K562 (cell line): Measurements from ENCODE around the gene CCR8. TPM values are rescaled to one million over a fixed set of nuclear protein-coding genes. Genes with fewer than 3 reads are reported as not detected.

ENCODE experiments used
- ATAC-seq: fragments of 200-7000 bp; cut with Tn5 transposase; 3 replicates; pipeline ENCODE4 v1.9.1; 2020; ENCODE audit warnings: moderate library complexity
- BruUV-seq: library from RNA; stranded (reverse); fragments of 400-500 nt; replicated peaks from 2 replicates; lab custom pipeline; 2021; lab: Mats Ljungman, UMichigan
- CTCF ChIA-PET: fragments of 300-600 bp; formaldehyde crosslinking; extraction: SDS; loops from one replicate; lab custom pipeline; 2021; ENCODE audit warnings: low intra/inter-chr PET ratio; lab: Yijun Ruan, JAX
- POLR2A ChIA-PET: fragments of 300-600, 350-650 bp; sonication (Branson Sonifier 250); formaldehyde crosslinking; extraction: SDS; loops from one replicate; lab custom pipeline; 2021; ENCODE audit warnings: antibody characterized with exemption, inconsistent platforms; lab: Yijun Ruan, JAX
- DNase-seq, 4 experiments: peaks; one replicate each; pipeline versions ENCODE4 v3.0.0 to v3.0.0-alpha.2; 2011 to 2018; ENCODE audit warnings: low spot score in 3 of 4, mixed read lengths in 3 of 4; ENCODE audit errors: extremely low read depth in 1 of 4
- FAIRE-seq: peaks from 2 replicates; lab custom pipeline; 2011; peaks lifted over from hg19 to GRCh38; lab: Jason Lieb, UNC
- H2AFZ ChIP-seq: 2 replicates; pipeline ENCODE4 v1.6.0; 2011; ENCODE audit warnings: low read depth, low read length, control low read depth, inconsistent platforms
- H3K27ac ChIP-seq: fragments of 200-600 bp; 3 replicates; pipeline ENCODE4 v1.8.0; 2011; ENCODE audit warnings: low read depth, mild to moderate bottlenecking, control low read depth, inconsistent platforms, low read length, moderate library complexity, mixed read lengths; ENCODE audit errors: extremely low read depth
- H3K27me3 ChIP-seq, 2 experiments: fragments of 300-600 bp in 1 of 2; 2 replicates in 1 of 2; 3 replicates in 1 of 2; pipeline versions ENCODE4 v1.6.0 to v1.8.0; 2011; ENCODE audit warnings: inconsistent platforms in 2 of 2, low read length in 2 of 2, mild to moderate bottlenecking in 1 of 2, mixed read lengths in 1 of 2, moderate library complexity in 1 of 2; ENCODE audit not compliant: control insufficient read depth in 2 of 2, insufficient read depth in 2 of 2
- H3K36me3 ChIP-seq: fragments of 300-600 bp; 3 replicates; pipeline ENCODE4 v1.8.0; 2011; ENCODE audit warnings: mild to moderate bottlenecking, low read length, inconsistent platforms; ENCODE audit not compliant: control insufficient read depth, insufficient read depth
- H3K4me1 ChIP-seq, 2 experiments: fragments of 200-600 bp in 1 of 2; replicated peaks in 1 of 2; 2 replicates in 1 of 2; 3 replicates in 1 of 2; pipeline versions ENCODE4 v1.5.1 to v1.8.0; 2011; ENCODE audit warnings: inconsistent platforms in 2 of 2, low read length in 2 of 2, mild to moderate bottlenecking in 1 of 2, mixed read lengths in 1 of 2, moderate library complexity in 1 of 2; ENCODE audit not compliant: control insufficient read depth in 2 of 2, insufficient read depth in 2 of 2
- H3K4me2 ChIP-seq: 2 replicates; pipeline ENCODE4 v1.6.1; 2011; ENCODE audit warnings: low read length, control low read depth, inconsistent platforms, mixed read lengths; ENCODE audit not compliant: insufficient read depth
- H3K4me3 ChIP-seq: fragments of 200-600 bp; sonication (generic), shearing (Covaris generic); 2 replicates; pipeline ENCODE4 v1.5.1; 2016; ENCODE audit warnings: control low read depth, inconsistent platforms
- H3K79me2 ChIP-seq: fragments of 200-600 bp; 3 replicates; pipeline ENCODE4 v1.8.0; 2011; ENCODE audit warnings: low read length, inconsistent platforms; ENCODE audit not compliant: control insufficient read depth, insufficient read depth
- H3K9ac ChIP-seq, 2 experiments: 2 replicates each; pipeline versions ENCODE4 v1.6.0 to v1.6.1; 2011; ENCODE audit warnings: low read depth in 2 of 2, low read length in 2 of 2, control low read depth in 1 of 2, inconsistent platforms in 1 of 2, mild to moderate bottlenecking in 1 of 2, mixed read lengths in 1 of 2; ENCODE audit not compliant: insufficient read depth in 1 of 2
- H3K9me1 ChIP-seq: one replicate; pipeline ENCODE4 v1.6.0; 2011; ENCODE audit warnings: inconsistent platforms, mild to moderate bottlenecking, low read length, moderate library complexity; ENCODE audit not compliant: control insufficient read depth, insufficient read depth
- H3K9me3 ChIP-seq: replicated peaks from 2 replicates; pipeline ENCODE4 v1.5.1; 2011; ENCODE audit warnings: low read depth, low read length, inconsistent platforms; ENCODE audit not compliant: control insufficient read depth, insufficient read depth
- H4K20me1 ChIP-seq: replicated peaks from 2 replicates; pipeline ENCODE4 v1.6.1; 2011; ENCODE audit warnings: low read length, inconsistent platforms, mixed read lengths; ENCODE audit not compliant: control insufficient read depth, insufficient read depth
- SPI1 ChIP-seq: IDR thresholded peaks from 2 replicates; pipeline ENCODE4 v1.6.1; 2011; ENCODE audit warnings: low read depth, low read length, control low read depth, borderline replicate concordance
- ZNF407 ChIP-seq: fragments of 450-650 bp; IDR thresholded peaks from 2 replicates; pipeline ENCODE4 v1.6.1; 2016; ENCODE audit warnings: low read depth
- ZNF583 ChIP-seq: fragments of 250-450 bp; sonication (Bioruptor Pico); IDR thresholded peaks from 2 replicates; pipeline ENCODE4 v1.4.0; 2020
- WGBS: fragments of 100-300 bp; shearing (Covaris generic); methylation state at CpG from one replicate; pipeline ENCODE4 v1.1.6; 2016; ENCODE audit warnings: low coverage, mixed read lengths; ENCODE audit not compliant: insufficient coverage; ENCODE audit errors: missing lambda C conversion rate; 5-methylcytosine and 5-hydroxymethylcytosine counted together
- in situ Hi-C: fragments of 300-500 bp; cut with MboI; formaldehyde crosslinking; loops from 4 replicates; pipeline ENCODE4 v1.15.0; 2018; ENCODE audit warnings: inconsistent platforms, mixed read lengths
- intact Hi-C: fragments of 100-400 bp; cut with micrococcal nuclease; formaldehyde crosslinking; loops from 2 replicates; pipeline ENCODE4 v1.14.2; 2022
- polyA plus RNA-seq, 8 experiments: library from polyadenylated mRNA; depleted of rRNA in 4 of 8; stranded (reverse) in 5 of 8; unstranded in 3 of 8; fragments of >200 nt; fragmentation: Nextera tagmentation in 2 of 8; fragmentation: Illumina TruSeq in 1 of 8; extraction: Ambion mirVana in 2 of 8; extraction: Trizol in 1 of 8; gene quantifications; 2 replicates each; pipeline versions ENCODE4 v1.2.1 to v1.2.3, GENCODE V29; 2011 to 2014; ENCODE audit warnings: inconsistent platforms in 1 of 8, missing spikeins in 1 of 8
- total RNA-seq, 7 experiments: library from RNA; depleted of rRNA in 6 of 7; stranded (reverse); fragments of >200 nt in 6 of 7; fragmentation: Illumina TruSeq in 2 of 7; extraction: Trizol in 2 of 7; gene quantifications; 2 replicates each; pipeline versions ENCODE4 v1.2.1 to v1.2.3, GENCODE V29; 2011 to 2021; ENCODE audit warnings: low replicate concordance in 1 of 7

Gene CCR8
- total and polyA plus RNA-seq, 9 of the 15 experiments (the other 6 are each of a cell fraction or from before 2014, with no cell fraction given): not detected

DNA sequence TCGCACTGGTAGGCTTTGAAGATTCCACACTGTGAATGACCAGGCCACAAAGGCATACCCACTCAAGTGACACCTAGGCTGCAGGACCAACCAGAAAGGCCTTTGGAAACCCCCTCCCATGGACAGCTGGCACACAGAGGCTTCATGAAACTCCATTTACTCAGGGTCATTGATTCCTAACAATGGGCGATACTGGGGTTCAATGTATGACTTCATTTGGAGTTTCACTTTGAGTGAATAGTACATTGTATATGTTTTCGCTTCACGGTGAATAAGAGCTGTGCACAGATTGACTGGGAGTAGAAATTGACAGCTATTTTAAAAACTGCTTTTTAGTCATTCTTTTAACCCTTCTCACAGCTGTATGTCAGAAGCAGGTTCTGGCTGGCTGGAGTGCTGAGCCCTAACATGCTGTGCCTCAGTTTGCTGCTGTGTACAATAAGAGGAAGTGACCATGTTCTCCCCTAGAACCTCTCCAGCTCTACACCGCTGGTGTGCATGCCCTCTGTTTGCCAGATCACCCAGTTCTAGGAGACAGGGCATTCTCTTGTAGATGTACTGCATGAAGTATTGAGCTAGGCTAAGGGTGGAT is 34.2 kb upstream of the CCR8 start:
- ChIA-PET CTCF (no interaction called here), POLR2A (interaction anchor here (1.1 to 1.2 kb wide), 2 partner anchors 12 to 111 kb away, joined by 3 to 4 read pairs; partner anchors contain the start of gene RPSA)
- H3K27ac ChIP-seq: no peak overlapping the region
- H3K9ac ChIP-seq: no peak overlapping the region
- ATAC-seq: no peak
- H2AFZ ChIP-seq: no peak overlapping the region
- DNase-seq: no peak
- in situ Hi-C loops (no loop called here), intact Hi-C loops (no loop called here)
- TF ChIP-seq SPI1 (peak; percentile 42; the same call in 1 of the 2 replicates), ZNF583 (CRISPR knock-in tag) (no peak)
- peaks cover 3% of the 10 kb centered on the region; the same call in 1 of the 2 replicates for H3K9me3 ChIP-seq
- no peaks in the 10 kb centered on the region for H3K79me2 ChIP-seq
- H3K27me3 ChIP-seq: peaks cover 3 to 20% of the 10 kb centered on the region in 2 experiments; a peak in 3 of 5 replicates
- no peak overlapping the region for H3K4me2 ChIP-seq
- FAIRE-seq: no peak
- no peaks in the 10 kb centered on the region for H4K20me1 ChIP-seq
- BruUV-seq: no TSS peak
- no peaks in the 10 kb centered on the region for H3K9me1 ChIP-seq
- no peaks in the 10 kb centered on the region for H3K36me3 ChIP-seq
- no peak overlapping the region for H3K4me3 ChIP-seq
- H3K4me1 ChIP-seq: no peaks in the 10 kb centered on the region
- whole genome bisulfite sequencing: 11% methylated on average over 5 of the region's 5 CpGs

DNA sequence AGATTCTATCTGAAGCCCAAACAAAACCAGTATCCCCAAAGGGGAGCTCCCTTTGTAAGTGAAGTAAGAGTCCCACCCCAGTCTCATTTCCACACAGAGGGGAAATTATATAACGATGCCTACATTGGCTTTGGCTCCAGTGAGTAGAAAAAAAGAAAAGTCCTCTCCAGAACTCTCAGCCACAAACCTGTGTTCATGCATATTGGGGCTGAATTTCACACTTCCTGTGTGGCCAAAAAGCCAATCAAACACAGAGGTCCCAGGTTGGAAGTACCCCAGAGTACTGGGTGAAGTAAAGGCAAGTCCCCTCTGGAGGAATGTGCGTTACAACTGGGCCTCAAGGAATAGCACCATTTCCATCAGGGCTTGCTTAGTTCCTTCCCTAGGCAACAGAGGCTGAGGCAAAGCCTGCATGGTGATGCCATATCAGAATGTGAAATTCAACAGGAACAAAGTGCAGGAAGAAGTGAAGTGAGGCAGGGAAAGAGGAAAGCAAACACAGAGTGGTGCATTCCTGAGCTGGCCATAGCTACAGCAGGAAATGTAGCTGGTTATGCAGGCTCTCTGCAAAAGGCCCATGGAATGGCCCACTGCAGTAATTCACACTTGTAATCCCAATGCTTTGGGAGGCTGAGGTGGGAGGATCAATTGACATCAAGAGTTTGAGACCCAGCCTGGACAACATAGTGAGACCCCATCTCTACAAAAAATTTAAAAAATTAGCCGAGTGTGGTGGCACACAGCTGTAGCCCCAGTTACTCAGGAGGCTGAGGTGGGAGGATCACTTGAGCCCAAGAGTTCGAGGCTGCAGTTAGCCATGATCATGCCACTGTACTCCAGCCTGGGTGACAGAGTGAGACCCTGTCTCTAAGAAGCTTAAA is 33.1 kb upstream of the CCR8 start:
- Histone ChIP-seq H3K27ac (no peak overlapping the region), H3K9me1 (no peaks in the 10 kb centered on the region), H3K4me2 (no peak overlapping the region), H3K79me2 (no peaks in the 10 kb centered on the region), H3K4me1 (no peaks in the 10 kb centered on the region), H3K27me3 (peaks cover 3 to 20% of the 10 kb centered on the region in 2 experiments; a peak in 3 of 5 replicates), H3K4me3 (no peak overlapping the region), H4K20me1 (no peaks in the 10 kb centered on the region), H3K36me3 (no peaks in the 10 kb centered on the region), H2AFZ (no peak overlapping the region), H3K9ac (no peak overlapping the region), H3K9me3 (peaks cover 3% of the 10 kb centered on the region; the same call in 1 of the 2 replicates)
- ChIA-PET CTCF (no interaction called here), POLR2A (interaction anchor here (1.2 kb wide), 1 partner anchor 11 kb away, joined by 4 read pairs; no protein-coding TSS in a partner anchor)
- DNase-seq (no peak), ATAC-seq (no peak), FAIRE-seq (no peak)
- intact Hi-C loops: no loop called here
- BruUV-seq: no TSS peak
- in situ Hi-C loops: no loop called here
- 2% methylated on average over 4 of the region's 4 CpGs for WGBS
- no peak for TF ChIP-seq ZNF407
